Measurements from ENCODE around the gene ST6GAL1. TPM values are rescaled to one million over a fixed set of nuclear protein-coding genes. Genes with fewer than 3 reads are reported as not detected.
"Not testable (repeated sequence)": the region's sequence is repeated elsewhere in the genome, so short reads cannot be mapped to it uniquely, and the experiment has no call there.

ST6GAL1 gene
- total RNA-seq, 4 donors from 2014 or later = 32.6 to 107 (median 57.1) TPM

DNA sequence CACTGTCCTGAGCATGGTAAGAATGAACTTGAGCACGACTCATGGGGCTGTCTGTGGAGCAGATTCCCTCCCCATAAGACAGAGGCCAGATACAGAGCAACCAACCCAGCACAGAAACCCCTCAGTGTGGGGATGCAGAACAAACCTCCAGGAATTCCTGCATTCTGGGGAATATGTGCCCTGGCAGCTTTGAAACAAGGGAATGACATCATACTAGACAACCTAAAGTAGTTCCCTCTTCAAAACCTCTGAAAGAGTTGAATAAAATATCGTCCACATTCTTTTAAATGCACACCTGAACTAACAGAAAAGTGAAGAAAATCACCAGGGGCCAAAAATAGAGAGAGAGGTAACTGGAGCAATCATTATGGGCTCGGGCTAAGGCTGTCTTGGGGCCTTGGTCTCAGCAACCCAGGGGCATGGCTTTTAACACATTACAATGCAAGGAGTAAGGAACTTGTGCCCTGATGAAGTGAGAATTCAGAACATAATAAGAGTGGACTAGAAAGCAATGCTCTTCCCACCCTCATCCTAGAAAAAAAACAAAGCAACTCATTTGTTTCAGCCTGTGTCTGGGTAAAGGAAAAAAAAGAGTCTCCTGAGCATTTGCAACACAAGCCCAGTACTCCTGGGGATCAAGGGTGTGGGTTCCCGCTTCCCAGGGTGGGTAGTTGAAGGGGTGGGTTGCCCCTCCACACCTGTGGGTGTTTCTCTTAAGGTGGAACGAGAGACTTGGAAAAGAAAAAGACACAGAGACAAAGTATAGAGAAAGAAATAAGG, 43.9 kb upstream of the ST6GAL1 start:
- no peaks in the 10 kb centered on the region for H3K27me3 ChIP-seq
- H3K4me3 ChIP-seq = no peak overlapping the region
- no peaks in the 10 kb centered on the region for H3K9me3 ChIP-seq
- H3K27ac ChIP-seq = no peak overlapping the region
- TF ChIP-seq, protein P1, sequence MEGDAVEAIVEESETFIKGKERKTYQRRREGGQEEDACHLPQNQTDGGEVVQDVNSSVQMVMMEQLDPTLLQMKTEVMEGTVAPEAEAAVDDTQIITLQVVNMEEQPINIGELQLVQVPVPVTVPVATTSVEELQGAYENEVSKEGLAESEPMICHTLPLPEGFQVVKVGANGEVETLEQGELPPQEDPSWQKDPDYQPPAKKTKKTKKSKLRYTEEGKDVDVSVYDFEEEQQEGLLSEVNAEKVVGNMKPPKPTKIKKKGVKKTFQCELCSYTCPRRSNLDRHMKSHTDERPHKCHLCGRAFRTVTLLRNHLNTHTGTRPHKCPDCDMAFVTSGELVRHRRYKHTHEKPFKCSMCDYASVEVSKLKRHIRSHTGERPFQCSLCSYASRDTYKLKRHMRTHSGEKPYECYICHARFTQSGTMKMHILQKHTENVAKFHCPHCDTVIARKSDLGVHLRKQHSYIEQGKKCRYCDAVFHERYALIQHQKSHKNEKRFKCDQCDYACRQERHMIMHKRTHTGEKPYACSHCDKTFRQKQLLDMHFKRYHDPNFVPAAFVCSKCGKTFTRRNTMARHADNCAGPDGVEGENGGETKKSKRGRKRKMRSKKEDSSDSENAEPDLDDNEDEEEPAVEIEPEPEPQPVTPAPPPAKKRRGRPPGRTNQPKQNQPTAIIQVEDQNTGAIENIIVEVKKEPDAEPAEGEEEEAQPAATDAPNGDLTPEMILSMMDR (IDR thresholded peaks at IDR 0.05) = no peak
- TF ChIP-seq POLR2A (IDR thresholded peaks at IDR 0.05) = no peak
- intact Hi-C loops (cut with DNase I; ENCODE audit: low total_unique reads) = no loop called here
- H3K4me1 ChIP-seq = no peaks in the 10 kb centered on the region
- no peaks in the 10 kb centered on the region for H3K36me3 ChIP-seq
- DNase-seq = no peak

DNA sequence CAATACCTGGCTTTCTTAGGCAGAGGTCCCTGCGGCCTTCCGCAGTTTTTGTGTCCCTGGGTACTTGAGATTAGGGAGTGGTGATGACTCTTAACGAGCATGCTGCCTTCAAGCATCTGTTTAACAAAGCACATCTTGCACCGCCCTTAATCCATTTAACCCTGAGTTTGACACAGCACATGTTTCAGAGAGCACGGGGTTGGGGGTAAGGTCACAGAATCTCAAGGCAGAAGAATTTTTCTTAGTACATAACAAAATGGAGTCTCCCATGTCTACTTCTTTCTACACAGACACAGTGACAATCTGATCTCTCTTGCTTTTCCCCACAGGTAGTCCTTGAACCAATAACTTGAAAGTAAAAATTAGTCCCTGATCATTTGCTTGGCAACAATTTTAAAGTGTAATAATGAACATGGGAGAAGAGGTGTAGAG, 42.8 kb upstream of the ST6GAL1 start:
- intact Hi-C loops (cut with DNase I; ENCODE audit: low total_unique reads); H3K27ac ChIP-seq: not testable (repeated sequence)

GRCh38 chr3:186888569-186888968, 41.8 kb upstream of the ST6GAL1 start:
- Histone ChIP-seq H3K27me3 (no peaks in the 10 kb centered on the region), H3K4me1 (no peaks in the 10 kb centered on the region), H3K9me3 (no peaks in the 10 kb centered on the region), H3K27ac (no peak overlapping the region), H3K36me3 (no peaks in the 10 kb centered on the region), H3K4me3 (no peak overlapping the region)
- DNase-seq = no peak
- intact Hi-C loops (cut with DNase I; ENCODE audit: low total_unique reads) = no loop called here
- TF ChIP-seq POLR2A (IDR thresholded peaks at IDR 0.05) = no peak
- TF ChIP-seq, protein P1 (IDR thresholded peaks at IDR 0.05) = no peak

More for the DNA sequence above, 42.8 kb upstream of the ST6GAL1 start:
- H3K9me3 ChIP-seq, H3K36me3 ChIP-seq, H3K4me3 ChIP-seq, H3K27me3 ChIP-seq, H3K4me1 ChIP-seq, DNase-seq: not testable (repeated sequence)

DNA sequence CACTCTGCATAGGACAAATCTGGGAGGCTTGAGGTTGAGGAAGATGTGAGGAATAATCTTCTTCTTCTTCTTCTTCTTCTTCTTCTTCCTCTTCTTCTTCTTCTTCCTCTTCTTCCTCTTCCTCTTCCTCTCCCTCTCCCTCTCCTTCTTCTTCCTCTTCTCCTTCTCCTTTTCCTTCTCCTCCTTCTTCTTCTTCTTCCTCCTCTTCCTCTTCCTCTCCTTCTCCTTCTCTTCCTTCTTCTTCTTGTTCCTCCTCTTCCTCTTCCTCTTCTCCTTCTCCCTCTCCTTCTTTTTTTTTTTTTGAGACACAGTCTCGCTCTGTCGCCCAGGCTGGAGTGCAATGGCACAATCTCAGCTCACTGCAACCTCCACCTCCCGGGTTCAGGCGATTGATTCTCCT, 40.6 kb upstream of the ST6GAL1 start:
- H3K27me3 ChIP-seq; H3K36me3 ChIP-seq; H3K4me3 ChIP-seq; H3K9me3 ChIP-seq; H3K4me1 ChIP-seq; DNase-seq; intact Hi-C loops (cut with DNase I; ENCODE audit: low total_unique reads); H3K27ac ChIP-seq: not testable (repeated sequence)

DNA sequence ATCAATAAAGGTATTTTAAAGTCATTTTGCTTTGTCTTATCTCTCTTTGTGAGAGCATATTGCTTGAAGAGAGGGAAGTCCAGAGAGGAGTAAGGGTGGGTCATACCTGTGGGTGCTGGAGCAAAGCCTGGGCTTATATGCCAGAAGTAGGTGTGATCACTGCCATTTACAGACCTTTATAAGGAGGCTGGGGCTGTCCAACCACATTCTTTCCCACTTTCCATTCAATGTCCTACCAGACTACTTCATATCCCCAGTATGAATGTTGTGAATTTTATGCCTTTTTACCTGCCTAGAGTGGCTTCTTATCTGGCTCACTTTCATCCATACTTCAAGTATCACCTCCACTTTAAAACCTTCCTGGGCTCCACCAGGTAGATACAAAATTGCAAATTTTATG, 39.4 kb upstream of the ST6GAL1 start:
- Histone ChIP-seq H3K36me3 (no peaks in the 10 kb centered on the region), H3K27ac (no peak overlapping the region), H3K9me3 (no peaks in the 10 kb centered on the region), H3K4me3 (no peak overlapping the region), H3K4me1 (no peaks in the 10 kb centered on the region), H3K27me3 (no peaks in the 10 kb centered on the region)
- intact Hi-C loops (cut with DNase I; ENCODE audit: low total_unique reads) = no loop called here
- TF ChIP-seq, protein P1 (IDR thresholded peaks at IDR 0.05) = no peak
- no peak for TF ChIP-seq POLR2A (IDR thresholded peaks at IDR 0.05)
- DNase-seq = no peak

DNA sequence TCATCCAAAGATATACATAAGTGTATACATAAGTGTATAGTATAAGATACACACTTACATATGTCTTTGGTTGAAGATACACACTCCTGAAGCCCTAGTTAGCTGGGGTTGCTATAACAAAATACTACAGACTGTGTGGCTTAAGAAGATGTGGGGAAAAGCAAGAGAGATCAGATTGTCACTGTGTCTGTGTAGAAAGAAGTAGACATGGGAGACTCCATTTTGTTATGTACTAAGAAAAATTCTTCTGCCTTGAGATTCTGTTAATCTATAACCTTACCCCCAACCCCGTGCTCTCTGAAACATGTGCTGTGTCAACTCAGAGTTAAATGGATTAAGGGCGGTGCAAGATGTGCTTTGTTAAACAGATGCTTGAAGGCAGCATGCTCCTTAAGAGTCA, 37.3 kb upstream of the ST6GAL1 start:
- H3K4me1 ChIP-seq; intact Hi-C loops (cut with DNase I; ENCODE audit: low total_unique reads); H3K36me3 ChIP-seq; DNase-seq; H3K9me3 ChIP-seq; H3K27ac ChIP-seq; H3K4me3 ChIP-seq; H3K27me3 ChIP-seq: not testable (repeated sequence)

- Histone ChIP-seq H3K4me3 (no peak overlapping the region), H3K9me3 (no peaks in the 10 kb centered on the region), H3K27me3 (no peaks in the 10 kb centered on the region), H3K27ac (no peak overlapping the region), H3K36me3 (no peaks in the 10 kb centered on the region), H3K4me1 (no peaks in the 10 kb centered on the region)
- TF ChIP-seq, protein P1 (IDR thresholded peaks at IDR 0.05) = no peak
- no peak for TF ChIP-seq POLR2A (IDR thresholded peaks at IDR 0.05)
- intact Hi-C loops (cut with DNase I; ENCODE audit: low total_unique reads) = no loop called here
- no peak for DNase-seq
Measured at GRCh38 chr3:186895406-186895805, 34.9 kb upstream of the ST6GAL1 start.

Data from uterus (tissue), 4 donors.